ENCODE measurements around the gene CCNJL. TPM values are rescaled to one million over a fixed set of nuclear protein-coding genes. Genes with fewer than 3 reads are reported as not detected.

CCNJL gene
- total RNA-seq, 1 experiment from 2014 or later: 7.6 TPM

DNA sequence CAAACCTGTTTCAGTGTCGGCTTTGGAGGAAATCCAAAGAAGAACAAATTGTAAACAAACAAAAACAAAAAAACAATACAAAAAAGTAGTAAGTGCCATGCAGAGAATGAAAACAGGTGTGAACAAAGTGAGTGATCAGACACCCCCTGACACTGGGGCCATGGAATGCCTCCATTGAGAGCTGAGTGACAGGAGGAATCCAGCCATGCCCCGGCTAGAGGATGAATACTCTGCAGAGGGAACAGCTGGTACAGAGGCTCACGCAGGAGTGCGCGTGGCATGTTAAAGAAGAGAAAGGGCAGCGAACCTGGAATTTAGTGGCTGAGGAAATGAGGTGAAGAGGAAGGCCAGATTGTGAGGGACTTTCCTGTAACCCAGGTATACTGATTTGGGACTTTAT, 15.5 kb upstream of the CCNJL start:
- Histone ChIP-seq H3K9me3 (ENCODE audit: low read depth, low read length, poor library complexity, severe bottlenecking) (no peaks in the 10 kb centered on the region), H3K4me1 (ENCODE audit: insufficient read depth, low read length, poor library complexity, severe bottlenecking) (no peaks in the 10 kb centered on the region), H3K27me3 (replicated peaks; ENCODE audit: insufficient read depth, low read depth, low read length, poor library complexity) (no peaks in the 10 kb centered on the region), H3K4me3 (ENCODE audit: low read depth, low read length, poor library complexity, severe bottlenecking) (no peak overlapping the region), H3K27ac (ENCODE audit: low read depth, low read length, poor library complexity, severe bottlenecking) (no peak overlapping the region), H3K36me3 (ENCODE audit: insufficient read depth, low read length, poor library complexity, severe bottlenecking) (no peaks in the 10 kb centered on the region)
- no TSS peak for BruUV-seq (replicated peaks)
- no peak for DNase-seq (ENCODE audit: low spot score)
- POLR2A ChIA-PET (ENCODE audit: low non-redundant PET): no interaction called here
- CTCF ChIA-PET: no interaction called here
- TF ChIP-seq EZH2 (IDR thresholded peaks at IDR 0.05; ENCODE audit: borderline replicate concordance, low read depth, low read length, poor library complexity, severe bottlenecking): no peak
- TF ChIP-seq, protein P1, sequence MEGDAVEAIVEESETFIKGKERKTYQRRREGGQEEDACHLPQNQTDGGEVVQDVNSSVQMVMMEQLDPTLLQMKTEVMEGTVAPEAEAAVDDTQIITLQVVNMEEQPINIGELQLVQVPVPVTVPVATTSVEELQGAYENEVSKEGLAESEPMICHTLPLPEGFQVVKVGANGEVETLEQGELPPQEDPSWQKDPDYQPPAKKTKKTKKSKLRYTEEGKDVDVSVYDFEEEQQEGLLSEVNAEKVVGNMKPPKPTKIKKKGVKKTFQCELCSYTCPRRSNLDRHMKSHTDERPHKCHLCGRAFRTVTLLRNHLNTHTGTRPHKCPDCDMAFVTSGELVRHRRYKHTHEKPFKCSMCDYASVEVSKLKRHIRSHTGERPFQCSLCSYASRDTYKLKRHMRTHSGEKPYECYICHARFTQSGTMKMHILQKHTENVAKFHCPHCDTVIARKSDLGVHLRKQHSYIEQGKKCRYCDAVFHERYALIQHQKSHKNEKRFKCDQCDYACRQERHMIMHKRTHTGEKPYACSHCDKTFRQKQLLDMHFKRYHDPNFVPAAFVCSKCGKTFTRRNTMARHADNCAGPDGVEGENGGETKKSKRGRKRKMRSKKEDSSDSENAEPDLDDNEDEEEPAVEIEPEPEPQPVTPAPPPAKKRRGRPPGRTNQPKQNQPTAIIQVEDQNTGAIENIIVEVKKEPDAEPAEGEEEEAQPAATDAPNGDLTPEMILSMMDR (conservative IDR thresholded peaks at IDR 0.05; ENCODE audit: low read depth, low read length): no peak
- intact Hi-C loops (cut with micrococcal nuclease; ENCODE audit: unreplicated experiment): no loop called here

DNA sequence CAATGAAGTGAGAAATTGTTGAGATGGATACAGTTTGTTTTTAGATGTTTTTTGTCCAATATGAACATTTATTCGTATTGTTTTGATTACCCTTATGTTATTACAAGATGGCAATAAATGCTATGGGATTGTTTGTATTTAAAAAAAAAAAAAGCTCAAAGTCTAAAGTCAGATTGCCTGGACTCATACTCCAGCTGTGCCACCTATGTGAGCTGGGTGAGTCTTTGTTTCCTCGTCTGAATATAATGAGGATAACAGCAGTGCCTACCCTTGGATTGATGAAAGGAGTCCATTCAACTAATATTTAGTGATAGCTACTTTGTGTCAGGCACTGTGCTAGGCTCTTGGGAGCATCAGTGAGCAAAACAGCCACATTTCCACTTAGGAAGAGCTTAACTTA, 14.6 kb upstream of the CCNJL start:
- no peaks in the 10 kb centered on the region for H3K36me3 ChIP-seq (ENCODE audit: insufficient read depth, low read length, poor library complexity, severe bottlenecking)
- no peaks in the 10 kb centered on the region for H3K9me3 ChIP-seq (ENCODE audit: low read depth, low read length, poor library complexity, severe bottlenecking)
- intact Hi-C loops (cut with micrococcal nuclease; ENCODE audit: unreplicated experiment): no loop called here
- no peaks in the 10 kb centered on the region for H3K27me3 ChIP-seq (replicated peaks; ENCODE audit: insufficient read depth, low read depth, low read length, poor library complexity)
- ChIA-PET CTCF (no interaction called here), POLR2A (ENCODE audit: low non-redundant PET) (no interaction called here)
- BruUV-seq (replicated peaks): no TSS peak
- H3K4me3 ChIP-seq (ENCODE audit: low read depth, low read length, poor library complexity, severe bottlenecking): no peak overlapping the region
- no peaks in the 10 kb centered on the region for H3K4me1 ChIP-seq (ENCODE audit: insufficient read depth, low read length, poor library complexity, severe bottlenecking)
- no peak for DNase-seq (ENCODE audit: low spot score)
- no peak overlapping the region for H3K27ac ChIP-seq (ENCODE audit: low read depth, low read length, poor library complexity, severe bottlenecking)
- TF ChIP-seq EZH2 (IDR thresholded peaks at IDR 0.05; ENCODE audit: borderline replicate concordance, low read depth, low read length, poor library complexity, severe bottlenecking): no peak
- TF ChIP-seq, protein P1 (conservative IDR thresholded peaks at IDR 0.05; ENCODE audit: low read depth, low read length): no peak

DNA sequence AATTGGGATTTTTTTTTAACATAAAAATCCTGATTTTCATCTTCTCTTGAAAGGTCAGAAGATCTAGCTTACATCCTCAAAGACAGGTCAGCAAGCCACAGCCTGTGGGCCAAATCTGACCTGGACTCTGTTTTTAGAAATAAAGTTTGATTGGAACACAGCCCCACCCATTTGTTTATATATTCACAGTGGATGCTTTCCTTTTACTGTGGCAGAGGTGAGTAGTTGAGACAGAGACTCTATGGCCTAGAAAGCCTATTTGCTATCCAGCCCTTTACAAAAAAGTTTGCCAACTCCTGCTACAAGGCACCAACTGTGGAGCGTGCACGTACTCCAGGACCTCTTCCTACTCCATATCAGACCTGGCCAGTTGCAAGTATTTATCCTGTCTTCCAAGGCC, 13.4 kb upstream of the CCNJL start:
- Histone ChIP-seq H3K36me3 (ENCODE audit: insufficient read depth, low read length, poor library complexity, severe bottlenecking) (no peaks in the 10 kb centered on the region), H3K4me3 (ENCODE audit: low read depth, low read length, poor library complexity, severe bottlenecking) (no peak overlapping the region), H3K4me1 (ENCODE audit: insufficient read depth, low read length, poor library complexity, severe bottlenecking) (no peaks in the 10 kb centered on the region), H3K9me3 (ENCODE audit: low read depth, low read length, poor library complexity, severe bottlenecking) (no peaks in the 10 kb centered on the region), H3K27ac (ENCODE audit: low read depth, low read length, poor library complexity, severe bottlenecking) (no peak overlapping the region), H3K27me3 (replicated peaks; ENCODE audit: insufficient read depth, low read depth, low read length, poor library complexity) (no peaks in the 10 kb centered on the region)
- BruUV-seq (replicated peaks): no TSS peak
- ChIA-PET CTCF (no interaction called here), POLR2A (ENCODE audit: low non-redundant PET) (interaction anchor here (0.6 kb wide), 1 partner anchor 10 kb away, joined by 5 read pairs; no protein-coding TSS in a partner anchor)
- TF ChIP-seq EZH2 (IDR thresholded peaks at IDR 0.05; ENCODE audit: borderline replicate concordance, low read depth, low read length, poor library complexity, severe bottlenecking): no peak
- intact Hi-C loops (cut with micrococcal nuclease; ENCODE audit: unreplicated experiment): no loop called here
- no peak for DNase-seq (ENCODE audit: low spot score)

DNA sequence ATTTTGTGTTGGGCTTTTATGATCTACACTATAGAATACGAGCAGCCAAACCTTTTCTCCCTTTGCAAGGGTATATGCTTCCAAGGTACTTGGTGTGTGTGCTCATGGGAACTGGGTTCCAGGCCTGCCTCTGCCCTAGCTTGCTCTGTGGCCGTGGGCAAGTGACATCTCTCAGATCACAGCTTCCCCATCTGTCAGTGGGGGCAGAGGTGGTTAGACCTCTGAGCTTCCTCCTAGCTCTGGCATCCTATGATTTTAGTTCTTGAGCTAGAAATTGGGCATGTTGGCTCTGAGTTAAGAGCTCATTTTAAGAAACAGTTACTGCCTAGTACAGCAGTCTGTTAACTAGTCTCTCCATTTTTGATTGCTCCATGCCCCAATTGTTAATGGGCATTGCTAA, 12.5 kb upstream of the CCNJL start:
- DNase-seq (ENCODE audit: low spot score): no peak
- H3K4me3 ChIP-seq (ENCODE audit: low read depth, low read length, poor library complexity, severe bottlenecking): no peak overlapping the region
- CTCF ChIA-PET: no interaction called here
- POLR2A ChIA-PET (ENCODE audit: low non-redundant PET): no interaction called here
- intact Hi-C loops (cut with micrococcal nuclease; ENCODE audit: unreplicated experiment): no loop called here
- no TSS peak for BruUV-seq (replicated peaks)
- no peaks in the 10 kb centered on the region for H3K36me3 ChIP-seq (ENCODE audit: insufficient read depth, low read length, poor library complexity, severe bottlenecking)
- no peaks in the 10 kb centered on the region for H3K4me1 ChIP-seq (ENCODE audit: insufficient read depth, low read length, poor library complexity, severe bottlenecking)
- H3K27ac ChIP-seq (ENCODE audit: low read depth, low read length, poor library complexity, severe bottlenecking): no peak overlapping the region
- no peaks in the 10 kb centered on the region for H3K9me3 ChIP-seq (ENCODE audit: low read depth, low read length, poor library complexity, severe bottlenecking)
- TF ChIP-seq EZH2 (IDR thresholded peaks at IDR 0.05; ENCODE audit: borderline replicate concordance, low read depth, low read length, poor library complexity, severe bottlenecking): no peak
- TF ChIP-seq, protein P1 (conservative IDR thresholded peaks at IDR 0.05; ENCODE audit: low read depth, low read length): no peak
- no peaks in the 10 kb centered on the region for H3K27me3 ChIP-seq (replicated peaks; ENCODE audit: insufficient read depth, low read depth, low read length, poor library complexity)
